GM18867 (cell line): ENCODE results near the gene DNAJC11.
"Not testable (repeated sequence)": the region's sequence is repeated elsewhere in the genome, so short reads cannot be mapped to it uniquely, and the experiment has no call there.

ENCODE experiments used
- ATAC-seq: cut with Tn5 transposase; IDR thresholded peaks from one replicate; pipeline ENCODE4 v1.9.1; 2021; ENCODE audit warnings: mild to moderate bottlenecking, moderate library complexity; ENCODE audit not compliant: unreplicated experiment

The DNAJC11 gene

GRCh38 chr1:6601923-6602668 is 99.5 kb downstream of the DNAJC11 start:
- peak; percentile 38 for ATAC-seq

- ATAC-seq, result peak; percentile 25
Observed at GRCh38 chr1:6601049-6601922, 100.3 kb downstream of the DNAJC11 start.

- ATAC-seq, result no peak
Observed at GRCh38 chr1:6600410-6601048, 101.1 kb downstream of the DNAJC11 start.

- ATAC-seq, result not testable (repeated sequence)
Observed at GRCh38 chr1:6599991-6600390, 101.6 kb downstream of the DNAJC11 start.

- ATAC-seq, result no peak
Observed at GRCh38 chr1:6599141-6599975, 102.3 kb downstream of the DNAJC11 start.

- ATAC-seq, result no peak
Observed at GRCh38 chr1:6597777-6598131, 103.9 kb downstream of the DNAJC11 start.

- no peak for ATAC-seq
Observed at GRCh38 chr1:6596886-6597776, 104.5 kb downstream of the DNAJC11 start.

GRCh38 chr1:6596351-6596750 is 105.3 kb downstream of the DNAJC11 start:
- no peak for ATAC-seq

GRCh38 chr1:6594977-6595740 is 106.5 kb downstream of the DNAJC11 start:
- ATAC-seq, result no peak

GRCh38 chr1:6593810-6594209 is 107.8 kb downstream of the DNAJC11 start:
- no peak for ATAC-seq

- ATAC-seq, result no peak
Observed at GRCh38 chr1:6592865-6593593, 108.6 kb downstream of the DNAJC11 start.

GRCh38 chr1:6592441-6592840 is 109.2 kb downstream of the DNAJC11 start:
- ATAC-seq, result no peak

GRCh38 chr1:6591644-6592043 is 110.0 kb downstream of the DNAJC11 start:
- ATAC-seq, result no peak

GRCh38 chr1:6591222-6591621 is 110.4 kb downstream of the DNAJC11 start:
- no peak for ATAC-seq

GRCh38 chr1:6590046-6590445 is 111.6 kb downstream of the DNAJC11 start:
- no peak for ATAC-seq

GRCh38 chr1:6588893-6589520 is 112.6 kb downstream of the DNAJC11 start:
- ATAC-seq, result no peak

- ATAC-seq, result no peak
Observed at GRCh38 chr1:6588128-6588892, 113.3 kb downstream of the DNAJC11 start.
